DMS79 (cell line): ENCODE measurements around the gene DLGAP5.

Experiments
- DNase-seq: peaks from one replicate; lab custom pipeline; 2025; lab: John Stamatoyannopoulos, UW

Gene DLGAP5

GRCh38 chr14:55129428-55130195, 61.8 kb downstream of the DLGAP5 start:
- DNase-seq = no peak

GRCh38 chr14:55129086-55129427, 62.3 kb downstream of the DLGAP5 start, which contains the start of gene LGALS3:
TSS of gene LGALS3 (plus strand) at chr14:55129252. CDS start at chr14:55137374, 8,122 bp downstream.
- DNase-seq = no peak

DNA sequence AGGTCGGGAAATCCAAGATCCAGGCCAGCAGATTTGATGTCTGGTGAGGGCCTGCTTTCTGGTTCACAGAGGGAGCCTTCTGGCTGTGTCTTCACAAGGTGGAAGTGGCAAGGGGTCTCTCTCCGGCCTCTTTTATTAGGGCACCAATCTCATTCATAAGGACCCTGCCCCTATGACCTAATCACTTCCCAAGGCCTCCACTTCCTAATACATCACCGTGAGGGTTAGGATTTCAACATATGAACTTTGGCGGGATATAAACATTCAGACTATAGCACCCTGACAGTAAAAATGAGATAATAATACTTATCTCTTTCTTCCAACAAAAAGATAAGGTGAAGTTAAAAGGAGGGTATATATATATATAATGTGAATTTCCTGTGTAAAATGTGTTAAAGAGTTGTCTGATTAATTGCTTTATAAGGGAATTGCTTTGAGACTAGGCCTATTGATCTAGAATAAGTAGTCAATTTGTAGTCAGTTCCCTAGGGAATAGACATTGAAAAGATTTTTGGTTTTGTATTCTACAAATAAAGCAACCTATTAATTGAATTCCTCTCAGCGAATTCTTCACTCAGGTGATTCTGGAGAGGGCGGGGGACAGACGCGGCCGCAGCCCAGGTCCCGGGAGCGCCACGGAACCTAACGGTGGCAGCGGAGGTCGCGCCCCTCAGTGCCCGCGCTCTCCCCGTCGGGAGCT, 62.8 kb downstream of the DLGAP5 start:
- no peak for DNase-seq

- DNase-seq = no peak
These were observed 63.9 kb downstream of the DLGAP5 start for GRCh38 chr14:55127460-55127951.

DNA sequence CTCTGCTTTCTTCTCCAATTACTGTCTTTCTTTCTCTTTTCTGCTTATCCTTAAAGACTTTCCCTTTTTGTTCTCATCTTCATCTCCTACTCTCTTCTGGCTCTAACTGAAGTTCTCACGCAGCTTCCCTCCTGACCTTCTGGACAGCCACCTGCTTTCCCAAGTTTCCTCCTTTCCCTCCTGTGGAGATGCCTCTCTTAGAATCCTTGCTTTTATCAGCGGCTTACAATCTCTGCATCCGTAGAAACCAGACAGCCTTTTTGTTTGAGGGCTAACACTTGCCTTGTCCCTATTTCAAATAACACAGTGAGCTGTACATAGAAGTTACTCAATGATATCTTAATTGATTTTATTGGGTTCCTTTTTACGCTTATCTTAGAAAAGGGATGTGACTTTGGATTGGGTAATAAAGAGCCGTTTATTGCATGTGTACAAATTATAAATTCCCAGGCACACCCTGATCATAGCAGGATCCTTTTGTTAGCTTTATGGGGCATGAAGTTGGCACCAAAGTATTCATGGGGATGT, 64.4 kb downstream of the DLGAP5 start:
- DNase-seq = no peak

- no peak for DNase-seq
These were observed 65.4 kb downstream of the DLGAP5 start for GRCh38 chr14:55126034-55126433.

GRCh38 chr14:55125403-55125802, 66.0 kb downstream of the DLGAP5 start:
- no peak for DNase-seq

DNA sequence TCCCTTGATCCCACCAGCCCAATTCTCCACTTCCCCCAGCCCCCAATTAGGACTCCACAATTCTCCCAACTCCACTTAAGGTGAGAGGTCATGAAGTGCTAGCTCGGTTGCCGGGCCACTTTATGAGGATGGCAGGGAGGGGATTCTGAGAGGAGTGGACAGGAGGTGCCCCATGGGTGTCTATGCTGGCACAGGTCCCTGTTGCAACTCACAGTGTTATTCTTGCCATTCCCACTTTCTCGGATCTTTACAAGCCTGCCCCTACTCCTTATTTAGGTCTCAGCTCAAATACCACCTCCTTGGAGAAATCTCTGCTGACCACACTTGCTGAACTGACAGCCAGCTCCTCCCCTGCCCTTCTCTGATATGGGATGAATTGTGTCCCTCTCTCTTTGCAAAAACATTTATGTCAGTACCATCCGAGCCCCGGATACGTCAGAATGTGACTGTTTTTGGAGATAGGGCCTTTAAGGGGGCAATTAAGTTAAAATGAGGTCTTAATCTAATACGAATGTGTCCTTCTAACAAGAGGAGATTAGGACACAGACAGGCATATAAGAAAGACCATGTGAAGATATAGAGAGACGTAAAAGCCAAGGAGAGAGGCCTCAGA, 66.5 kb downstream of the DLGAP5 start:
- DNase-seq = no peak

DNA sequence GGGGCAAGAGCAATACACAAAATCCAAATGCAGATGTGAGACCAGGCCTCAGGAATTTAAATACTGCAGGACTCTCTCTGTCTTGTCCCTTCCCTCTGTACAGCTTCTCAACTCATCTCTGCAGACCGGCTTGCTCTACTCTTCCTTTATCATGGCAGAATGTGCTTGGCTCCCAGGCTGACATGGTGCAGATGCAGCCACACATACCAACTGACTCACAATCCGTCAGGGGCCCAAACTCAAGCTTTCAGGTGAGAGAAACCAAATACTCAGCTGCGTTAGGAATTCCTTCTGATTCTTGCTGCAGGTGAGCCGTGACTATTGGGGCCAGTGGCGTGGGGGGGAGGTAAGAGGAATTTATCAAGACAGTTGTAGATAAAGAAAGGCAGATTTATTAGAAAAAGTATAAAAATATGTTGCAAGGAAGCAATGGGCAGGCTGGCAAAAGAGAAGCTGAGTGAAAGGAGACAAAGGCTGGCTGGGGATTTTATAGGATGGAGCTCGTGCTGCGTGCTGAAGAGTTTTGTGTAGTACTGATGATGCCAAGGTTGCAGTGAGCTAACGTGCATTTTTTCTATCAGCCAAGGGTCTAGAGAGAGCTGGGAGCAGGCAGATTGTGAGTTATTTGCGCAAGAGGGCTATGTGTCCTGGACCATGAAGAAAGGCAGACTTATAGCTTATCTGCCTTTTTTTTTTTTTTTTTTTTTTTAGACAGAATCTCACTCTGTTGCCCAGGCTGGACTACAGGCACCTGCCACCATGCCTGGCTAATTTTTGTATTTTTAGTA, 67.3 kb downstream of the DLGAP5 start:
- DNase-seq = no peak

- DNase-seq = no peak
These were observed 68.3 kb downstream of the DLGAP5 start for GRCh38 chr14:55123101-55123500.

GRCh38 chr14:55122440-55122986, 68.9 kb downstream of the DLGAP5 start:
- no peak for DNase-seq

DNA sequence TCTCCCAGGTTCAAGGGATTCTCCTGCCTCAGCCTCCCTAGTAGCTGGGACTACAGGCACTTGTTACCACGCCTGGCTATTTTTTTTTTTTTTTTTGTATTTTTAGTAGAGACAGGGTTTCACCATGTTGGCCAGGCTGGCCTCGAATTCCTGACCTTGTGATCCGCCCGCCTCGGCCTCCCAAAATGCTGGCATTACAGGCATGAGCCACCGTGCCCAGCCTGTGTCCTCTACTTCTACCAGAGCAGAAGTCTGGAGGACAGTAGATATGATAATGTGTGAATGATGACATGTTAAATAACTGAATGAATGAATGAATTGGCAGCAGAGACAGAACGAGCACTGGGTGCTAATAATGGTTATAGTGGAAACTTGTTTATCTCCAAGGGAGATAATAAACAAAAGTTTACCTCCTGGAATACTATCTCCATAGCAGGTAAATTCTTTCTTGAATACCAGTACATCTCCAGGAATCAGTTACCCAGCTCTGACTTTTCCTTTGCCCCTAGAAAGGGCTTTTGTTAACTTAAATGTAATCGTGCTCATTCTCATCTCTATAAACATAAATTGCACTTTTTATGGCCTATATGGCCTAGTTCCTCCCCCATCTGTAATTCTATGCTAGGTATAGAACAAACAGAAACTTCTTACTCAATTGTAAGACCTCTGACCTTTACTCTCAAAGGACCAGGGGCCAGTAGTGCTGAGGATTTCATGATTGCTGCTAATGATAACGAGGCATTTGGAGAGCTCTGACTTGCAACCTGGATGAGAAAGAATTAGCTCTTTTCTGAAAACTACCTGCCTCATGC, 69.6 kb downstream of the DLGAP5 start:
- no peak for DNase-seq

DNA sequence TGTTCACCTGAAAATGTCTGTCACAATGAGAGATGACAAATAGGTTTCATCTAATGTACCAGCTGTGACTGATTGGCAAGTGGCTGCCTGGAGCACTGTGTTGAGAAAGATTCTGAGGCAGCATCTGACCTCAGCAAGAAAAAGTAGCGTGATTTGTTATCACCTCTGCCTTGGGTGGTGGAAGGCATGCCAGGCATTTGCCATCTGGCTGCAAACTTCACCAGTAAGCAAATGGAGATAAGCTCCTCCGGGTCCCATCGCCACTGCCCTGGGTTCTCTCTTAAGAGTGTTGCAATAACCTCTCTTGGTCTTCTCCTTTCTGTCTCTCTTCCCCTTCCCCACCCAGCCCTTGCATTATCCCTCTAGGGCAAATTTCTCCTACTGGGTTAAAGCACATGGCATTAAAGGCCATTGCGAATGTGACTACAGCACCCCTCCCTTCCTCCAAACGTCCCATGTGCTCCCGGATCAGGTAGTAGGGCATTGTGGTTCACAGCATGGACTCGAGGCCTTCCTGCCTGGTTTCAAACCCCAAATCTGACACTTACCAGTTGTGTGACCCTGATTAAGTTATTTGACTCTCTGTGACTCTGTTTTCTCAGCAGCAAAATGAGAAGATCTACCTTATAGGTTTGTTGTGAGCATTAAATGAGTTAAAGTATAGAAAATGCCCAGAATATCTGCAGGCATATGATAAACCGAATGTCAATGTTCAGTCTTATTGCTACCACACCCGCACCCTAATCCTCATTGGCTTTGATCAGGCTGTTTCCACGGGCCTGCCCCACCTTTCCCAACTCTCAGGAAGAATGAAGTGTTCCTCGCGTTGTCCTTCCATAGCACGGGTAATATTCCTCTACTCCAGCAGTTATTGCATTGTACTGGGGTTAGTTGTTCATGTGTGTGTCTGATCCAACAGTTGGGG, 70.6 kb downstream of the DLGAP5 start:
- no peak for DNase-seq

- no peak for DNase-seq
These were observed 72.6 kb downstream of the DLGAP5 start for GRCh38 chr14:55118761-55119160.

DNA sequence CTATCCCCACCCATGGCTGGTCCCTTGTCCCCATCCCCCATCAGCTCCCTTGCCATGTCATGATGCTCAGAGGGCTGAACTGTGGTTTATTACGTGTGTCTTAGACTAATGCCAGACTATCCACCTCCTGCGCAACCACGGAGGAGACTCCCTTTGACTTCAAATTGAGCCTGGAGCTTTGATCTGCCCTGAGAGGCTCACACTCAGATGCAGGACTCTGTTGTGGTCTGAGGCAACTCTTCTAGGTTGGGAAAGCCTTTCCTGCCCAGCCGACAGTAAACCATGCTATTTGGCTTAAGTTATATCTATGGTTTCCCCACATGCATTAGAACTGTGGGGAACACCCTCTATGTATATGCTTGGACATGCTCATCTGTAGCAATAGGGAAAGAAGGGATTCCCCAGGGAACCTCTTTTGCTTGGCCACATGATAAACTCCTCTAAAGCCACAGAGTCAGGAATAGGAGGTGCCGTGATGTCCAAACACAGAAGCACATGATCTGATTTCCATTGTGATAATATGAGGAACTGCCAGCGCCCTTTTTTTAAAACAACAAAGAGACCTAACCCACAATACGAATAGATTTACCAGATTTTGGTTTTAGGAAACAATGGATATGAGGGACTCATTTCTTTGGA, 73.5 kb downstream of the DLGAP5 start:
- DNase-seq = no peak

DNA sequence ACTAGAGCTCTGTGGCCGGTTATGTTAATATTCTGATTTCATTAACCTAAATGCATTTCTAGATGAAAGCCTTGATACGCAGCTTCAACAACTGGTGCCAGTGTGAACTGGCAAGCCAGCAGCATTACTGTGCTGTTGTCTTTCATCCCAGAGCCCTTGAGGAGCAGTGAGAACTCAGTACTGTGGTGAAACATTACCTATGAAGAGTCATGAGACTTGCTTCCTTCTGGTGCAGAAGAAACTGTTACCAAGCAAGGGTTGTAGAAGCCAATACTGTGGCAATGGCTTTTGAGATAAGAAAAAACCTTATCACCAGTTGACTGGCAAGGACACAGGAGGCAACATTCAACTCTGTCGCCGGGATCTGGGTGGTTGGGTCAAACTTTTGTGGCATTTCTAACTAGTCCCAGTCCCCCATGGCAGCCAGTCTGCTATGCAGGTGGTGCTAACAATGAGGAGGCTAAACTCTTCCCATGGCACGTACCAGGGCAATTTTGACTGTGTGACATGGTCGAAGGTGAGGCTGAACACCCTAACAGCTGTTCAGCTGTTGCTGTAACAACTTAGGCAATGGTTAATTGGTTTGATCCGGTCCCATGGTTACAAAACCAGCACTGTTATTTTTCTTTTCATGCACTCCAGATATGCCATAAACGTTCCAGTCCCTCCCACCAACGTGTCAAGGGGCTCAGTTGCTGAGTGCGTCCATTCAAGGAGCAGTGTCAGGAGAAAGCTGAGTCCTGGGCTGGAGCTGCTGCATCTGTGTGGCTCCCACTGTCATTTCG, 74.9 kb downstream of the DLGAP5 start:
- no peak for DNase-seq

DNA sequence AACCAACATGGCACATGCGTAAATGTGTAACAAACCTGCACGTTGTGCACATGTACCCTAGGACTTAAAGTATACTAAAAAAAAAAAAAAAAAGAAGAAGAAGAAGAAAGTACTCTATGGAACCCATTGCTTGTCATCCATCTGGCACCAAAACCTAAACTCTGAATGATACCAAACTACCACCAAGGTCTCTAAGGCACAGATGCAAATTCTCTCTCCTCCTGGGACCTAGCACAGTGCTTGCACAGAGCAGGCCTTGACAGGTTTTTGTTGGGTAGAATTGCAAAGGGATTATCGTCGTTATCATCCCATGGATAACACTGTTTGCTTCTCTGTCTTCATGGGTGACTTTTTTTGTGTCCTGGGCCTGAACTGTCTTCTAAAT, 75.5 kb downstream of the DLGAP5 start:
- no peak for DNase-seq

GRCh38 chr14:55115460-55115859, 75.9 kb downstream of the DLGAP5 start:
- no peak for DNase-seq
